Neutrophil (primary cell): Measurements from ENCODE around the gene PSME2.

Experiments used
- H3K27ac ChIP-seq: fragments of 200-600 bp; sonication (generic); 2 replicates; pipeline ENCODE4 v1.5.1; 2016; ENCODE audit warnings: mild to moderate bottlenecking, moderate library complexity
- H3K27me3 ChIP-seq: fragments of 200-600 bp; sonication (generic); 2 replicates; pipeline ENCODE4 v1.6.0; 2016; ENCODE audit warnings: mild to moderate bottlenecking
- H3K36me3 ChIP-seq: fragments of 200-600 bp; sonication (generic); 2 replicates; pipeline ENCODE4 v1.5.1; 2017
- H3K4me1 ChIP-seq, 2 experiments: fragments of 200-600 bp in 1 of 2; sonication (generic) in 1 of 2; 1 replicate in 1 of 2; 2 replicates in 1 of 2; pipeline versions ENCODE4 v1.5.1 to v1.6.1; 2013 to 2016; ENCODE audit warnings: low read depth in 1 of 2, low read length in 1 of 2, mild to moderate bottlenecking in 1 of 2, moderate library complexity in 1 of 2; ENCODE audit not compliant: control insufficient read depth in 1 of 2, insufficient read depth in 1 of 2
- H3K4me3 ChIP-seq, 2 experiments: fragments of 200-600 bp in 1 of 2; sonication (generic) in 1 of 2; 1 replicate in 1 of 2; 2 replicates in 1 of 2; pipeline ENCODE4 v1.5.1; 2013 to 2016; ENCODE audit warnings: low read depth in 1 of 2, low read length in 1 of 2, mild to moderate bottlenecking in 1 of 2, moderate library complexity in 1 of 2
- H3K9me3 ChIP-seq: fragments of 200-600 bp; sonication (generic); 2 replicates; pipeline ENCODE4 v1.5.1; 2016
- CTCF ChIP-seq: fragments of 200-600 bp; sonication (generic); IDR thresholded peaks from 2 replicates; pipeline ENCODE4 v1.5.1; 2016; ENCODE audit warnings: antibody characterized with exemption

PSME2 gene

GRCh38 chr14:24190416-24190815 is 44.0 kb upstream of the PSME2 start:
- no peak overlapping the region for H3K4me3 ChIP-seq
- H3K36me3 ChIP-seq: peaks cover 26% of the 10 kb centered on the region
- no peak overlapping the region for H3K27ac ChIP-seq
- no peak for TF ChIP-seq CTCF
- no peaks in the 10 kb centered on the region for H3K27me3 ChIP-seq
- no peaks in the 10 kb centered on the region for H3K9me3 ChIP-seq
- peaks cover 27% of the 10 kb centered on the region in 2 experiments for H3K4me1 ChIP-seq

GRCh38 chr14:24189460-24189859 is 43.0 kb upstream of the PSME2 start:
- H3K4me1 ChIP-seq: peaks cover 19 to 20% of the 10 kb centered on the region in 2 experiments
- H3K27ac ChIP-seq: peak overlapping the region; percentile 72
- TF ChIP-seq CTCF: no peak
- no peaks in the 10 kb centered on the region for H3K27me3 ChIP-seq
- peaks cover 35% of the 10 kb centered on the region for H3K36me3 ChIP-seq
- no peaks in the 10 kb centered on the region for H3K9me3 ChIP-seq
- peak overlapping the region in 1 of 2 experiments; percentile 74 for H3K4me3 ChIP-seq

- Histone ChIP-seq H3K9me3 (no peaks in the 10 kb centered on the region), H3K27ac (peak overlapping the region; percentile 72), H3K36me3 (peaks cover 40% of the 10 kb centered on the region), H3K4me1 (peaks cover 16% of the 10 kb centered on the region in 2 experiments), H3K27me3 (no peaks in the 10 kb centered on the region), H3K4me3 (peak overlapping the region; percentile 70 to 74)
- TF ChIP-seq CTCF: no peak
Observed at GRCh38 chr14:24189059-24189375, 42.6 kb upstream of the PSME2 start.

- peak within 1 kb of the TSS; percentile 72 for H3K27ac ChIP-seq
- no peak for TF ChIP-seq CTCF
- H3K27me3 ChIP-seq: no peaks in the 10 kb centered on the region
- H3K36me3 ChIP-seq: peaks cover 45% of the 10 kb centered on the region
- no peaks in the 10 kb centered on the region for H3K9me3 ChIP-seq
- H3K4me3 ChIP-seq: peak within 1 kb of the TSS; percentile 70 to 74
- H3K4me1 ChIP-seq: peaks cover 15 to 16% of the 10 kb centered on the region in 2 experiments
Observed at GRCh38 chr14:24188251-24189058, 42.0 kb upstream of the PSME2 start, which contains the start of gene IPO4. IPO4 (minus strand) TSS chr14:24188816; CDS start chr14:24188787, 29 bp downstream.

GRCh38 chr14:24187539-24187915 is 41.1 kb upstream of the PSME2 start:
- peak overlapping the region; percentile 70 to 74 for H3K4me3 ChIP-seq
- H3K27ac ChIP-seq: peak overlapping the region; percentile 72

More at GRCh38 chr14:24187539-24187915, 41.1 kb upstream of the PSME2 start:
- H3K36me3 ChIP-seq: peaks cover 50% of the 10 kb centered on the region
- H3K27me3 ChIP-seq: no peaks in the 10 kb centered on the region
- peaks cover 15 to 16% of the 10 kb centered on the region in 2 experiments for H3K4me1 ChIP-seq
- no peak for TF ChIP-seq CTCF
- no peaks in the 10 kb centered on the region for H3K9me3 ChIP-seq
